Heart left ventricle (tissue), 16 donors: ENCODE data around the gene ADD2. TPM values are rescaled to one million over a fixed set of nuclear protein-coding genes. Genes with fewer than 3 reads are reported as not detected.

Experiments used
- ATAC-seq, 4 donors: fragments of 200-7000 bp; cut with Tn5 transposase; one replicate each; pipeline ENCODE4 v1.9.1; 2020 to 2022; ENCODE audit warnings: moderate library complexity in 4 of 4, mild to moderate bottlenecking in 3 of 4, moderate number of reproducible peaks in 1 of 4
- DNase-seq, 5 donors: peaks; one replicate each; pipeline ENCODE4 v3.0.0-alpha.2; 2020
- H3K27ac ChIP-seq, 12 donors: fragments of 200-600 bp; sonication (generic) in 4 of 12; one replicate each; pipeline versions ENCODE4 v1.5.0 to v1.8.0; 2016 to 2022; ENCODE audit warnings: mild to moderate bottlenecking in 2 of 12
- H3K27me3 ChIP-seq, 9 donors: fragments of 200-600 bp; sonication (generic) in 2 of 9; one replicate each; pipeline versions ENCODE4 v1.5.1 to v1.8.0; 2016 to 2022; ENCODE audit warnings: mild to moderate bottlenecking in 3 of 9
- H3K36me3 ChIP-seq, 9 donors: fragments of 200-600 bp; sonication (generic) in 2 of 9; one replicate each; pipeline versions ENCODE4 v1.5.0 to v1.8.0; 2018 to 2022; ENCODE audit warnings: mild to moderate bottlenecking in 2 of 9
- H3K4me1 ChIP-seq, 12 donors: fragments of 200-600 bp; sonication (generic) in 4 of 12; one replicate each; pipeline versions ENCODE4 v1.5.0 to v1.8.0; 2016 to 2022; ENCODE audit warnings: mild to moderate bottlenecking in 3 of 12
- H3K4me3 ChIP-seq, 12 donors: fragments of 200-600 bp; sonication (generic) in 4 of 12; one replicate each; pipeline versions ENCODE4 v1.5.0 to v1.8.0; 2017 to 2022; ENCODE audit warnings: mild to moderate bottlenecking in 9 of 12, moderate library complexity in 4 of 12
- H3K9me3 ChIP-seq, 12 donors: fragments of 200-600 bp; sonication (generic) in 4 of 12; one replicate each; pipeline versions ENCODE4 v1.5.0 to v1.8.0; 2016 to 2022; ENCODE audit warnings: mild to moderate bottlenecking in 1 of 12
- CTCF ChIP-seq, 12 donors: fragments of 200-600 bp; sonication (generic) in 4 of 12; IDR thresholded peaks; one replicate each; pipeline versions ENCODE4 v1.5.0 to v1.8.0; 2018 to 2022; ENCODE audit warnings: antibody characterized with exemption in 12 of 12, mild to moderate bottlenecking in 5 of 12
- POLR2A ChIP-seq, 2 donors: fragments of 450-650 bp; IDR thresholded peaks; one replicate each; pipeline ENCODE4 v1.6.1; 2017; ENCODE audit warnings: antibody characterized with exemption in 2 of 2, mild to moderate bottlenecking in 2 of 2, moderate library complexity in 2 of 2
- WGBS, 4 donors: extraction: QIAGEN DNeasy Blood & Tissue Kit in 2 of 4; methylation state at CpG; one replicate each; pipeline versions ENCODE4 v1.1.5 to v1.1.7; 2013 to 2018; 5-methylcytosine and 5-hydroxymethylcytosine counted together
- intact Hi-C, 10 donors: fragments of 100-400 bp; cut with DNase I; formaldehyde crosslinking; loops; one replicate each; pipeline versions ENCODE4 v1.11.1 to v1.14.2; 2022
- polyA plus RNA-seq, 2 donors: library from polyadenylated mRNA; stranded (reverse); fragments of 200-250 nt; gene quantifications; one replicate each; pipeline ENCODE4 v1.2.3, GENCODE V29; 2013
- total RNA-seq, 9 donors: library from RNA; depleted of rRNA in 2 of 9; stranded (reverse); fragments of >200 nt in 2 of 9; fragmentation: NEBNext Ultra II Directional in 3 of 9; extraction: Animal tissue kit (Norgen Biotek cat#: 25700) in 3 of 9; gene quantifications; one replicate each; pipeline versions ENCODE4 v1.1.0 to v1.2.4, GENCODE V29; 2016 to 2023
- donor health status: ischemic (EF 13 %, LVEDD 7.1; RV severe dilation, severe dysfunction).
- donor health status: healthy with polysubstance abuse.
- donor health status: DM: no; HTN: yes; CAD: no.
- donor health status: DM: no; HTN: no; CAD: no.
- donor health status: ischemic (EF 25% LVEDD 6.9; RV normal size, moderate dysfunction).
- donor health status: ischemic (EF 25% LVEDD 5.7; RV mildly dilated, moderate dysfunction).
- donor health status: healthy.
- donor health status: DM: yes; HTN: yes; CAD: no.
- donor health status: ischemic (EF 35%, LVEDD 5.7; RV mildly dilated, moderate dysfunction).
- donor health status: nonischemic (EF 11% LVEDD 7.7; RV severe dilation, severe dysfunction).
- donor health status: DM: yes; HTN: yes; CAD: no.
- donor health status: PGD.
- donor health status: ischemic (EF 29% LVEDD 5.4; RV normal size, mild dysfunction).
- donor health status: nonischemic (EF 23%, LVEDD 6.1; RV moderate dilation, normal function).

The ADD2 gene
- total and polyA plus RNA-seq, 11 donors, result 0.49 to 7.3 (median 3.0) TPM

- peaks cover 0 to 32% (median 8%) of the 10 kb centered on the region in 12 donors for H3K4me1 ChIP-seq
- WGBS, 4 donors, result 3 to 5% (median 3%) methylated on average over 38 to 69 of the region's 69 CpGs
- H3K27ac ChIP-seq, result no peak within 1 kb of the TSS
- TF ChIP-seq CTCF (IDR thresholded peaks at IDR 0.05) (no peak), POLR2A (IDR thresholded peaks at IDR 0.05) (no peak)
- H3K36me3 ChIP-seq, result no peaks in the 10 kb centered on the region
- no peak for DNase-seq
- peak in 2 of 4 donors; percentile 31 to 38 for ATAC-seq
- H3K27me3 ChIP-seq, result peaks cover 11 to 73% (median 32%) of the 10 kb centered on the region in 9 donors
- intact Hi-C loops, result loop anchor here in 5 of 10 donors (2.0 to 10.0 kb wide), 5 partner anchors 73 to 157 kb away; partner anchors contain the start of gene ATP6V1B1 (in 1 of the 5)
- no peaks in the 10 kb centered on the region for H3K9me3 ChIP-seq
- H3K4me3 ChIP-seq, result peak within 1 kb of the TSS in 11 of 12 donors; percentile 11 to 49 (median 34)
Measured at GRCh38 chr2:70790136-70790828, 22.3 kb upstream of the ADD2 start, which contains the start of gene FIGLA. TSS of gene FIGLA (minus strand) at chr2:70790643. CDS start at chr2:70790638, 5 bp downstream.

GRCh38 chr2:70789304-70790135 lies 21.5 kb upstream of the ADD2 start:
- WGBS, 4 donors, result 6 to 8% (median 6%) methylated on average over 29 to 33 of the region's 33 CpGs
- ATAC-seq (peak; percentile 54 to 88 (median 78)), DNase-seq (peak; percentile 52 to 74 (median 54))
- Histone ChIP-seq H3K36me3 (no peaks in the 10 kb centered on the region), H3K4me3 (peak overlapping the region in 11 of 12 donors; percentile 11 to 49 (median 34)), H3K27ac (no peak overlapping the region), H3K27me3 (peaks cover 11 to 73% (median 32%) of the 10 kb centered on the region in 9 donors), H3K4me1 (peaks cover 0 to 32% (median 8%) of the 10 kb centered on the region in 12 donors), H3K9me3 (no peaks in the 10 kb centered on the region)
- intact Hi-C loops, result loop anchor here (1.0 to 10.0 kb wide), 10 partner anchors 73 to 159 kb away; partner anchors contain the start of gene ATP6V1B1 (in 1 of the 10)
- TF ChIP-seq POLR2A (IDR thresholded peaks at IDR 0.05) (no peak), CTCF (IDR thresholded peaks at IDR 0.05) (peak; percentile 44 to 71 (median 60))

- peaks cover 3 to 46% (median 20%) of the 10 kb centered on the region in 9 donors for H3K27me3 ChIP-seq
- TF ChIP-seq CTCF (IDR thresholded peaks at IDR 0.05), result peak in 10 of 12 donors; percentile 24 to 50 (median 38)
- TF ChIP-seq POLR2A (IDR thresholded peaks at IDR 0.05), result no peak
- no peak overlapping the region for H3K4me3 ChIP-seq
- H3K4me1 ChIP-seq, result peaks cover 0 to 12% (median 6%) of the 10 kb centered on the region in 12 donors
- H3K27ac ChIP-seq, result no peak overlapping the region
- no peaks in the 10 kb centered on the region for H3K36me3 ChIP-seq
- DNase-seq (no peak), ATAC-seq (peak in 2 of 4 donors; percentile 40 to 52)
- 20 to 24% (median 21%) methylated on average over 7 of the region's 7 CpGs for WGBS, 4 donors
- intact Hi-C loops, result loop anchor here (2.0 to 10.0 kb wide), 9 partner anchors 77 to 162 kb away; no protein-coding TSS in a partner anchor
- no peaks in the 10 kb centered on the region for H3K9me3 ChIP-seq
Measured at GRCh38 chr2:70785137-70785911, 17.3 kb upstream of the ADD2 start.
